Thymus (tissue), 11 donors: ENCODE results near the gene DLL1. TPM values are rescaled to one million over a fixed set of nuclear protein-coding genes. Genes with fewer than 3 reads are reported as not detected.
A peak's percentile ranks its signal among the peaks of the same experiment; 100 is the strongest.

ENCODE experiments used
- DNase-seq, 9 donors: peaks; one replicate each; pipeline ENCODE4 v3.0.0-alpha.2; 2013; ENCODE audit warnings: low spot score in 9 of 9, low read depth in 6 of 9, missing footprints in 1 of 9
- H3K27ac ChIP-seq, 2 donors: one replicate each; pipeline ENCODE4 v1.5.1; 2013; ENCODE audit warnings: control low read depth in 1 of 2, low read depth in 1 of 2, low read length in 1 of 2, mild to moderate bottlenecking in 1 of 2, moderate library complexity in 1 of 2
- H3K27me3 ChIP-seq, 2 donors: one replicate each; pipeline ENCODE4 v1.5.1; 2013; ENCODE audit warnings: low read length in 1 of 2; ENCODE audit not compliant: control insufficient read depth in 2 of 2, insufficient read depth in 1 of 2
- H3K36me3 ChIP-seq, 2 donors: one replicate each; pipeline ENCODE4 v1.5.1; 2013; ENCODE audit warnings: low read length in 1 of 2, mild to moderate bottlenecking in 1 of 2, moderate library complexity in 1 of 2; ENCODE audit not compliant: control insufficient read depth in 2 of 2, insufficient read depth in 2 of 2
- H3K4me1 ChIP-seq, 2 donors: one replicate each; pipeline ENCODE4 v1.5.1; 2013; ENCODE audit warnings: low read length in 2 of 2; ENCODE audit not compliant: control insufficient read depth in 2 of 2, insufficient read depth in 2 of 2
- H3K4me3 ChIP-seq, 2 donors: one replicate each; pipeline ENCODE4 v1.5.1; 2013; ENCODE audit warnings: low read length in 2 of 2, control low read depth in 1 of 2, mild to moderate bottlenecking in 1 of 2
- H3K9me3 ChIP-seq, 2 donors: one replicate each; pipeline ENCODE4 v1.5.1; 2013; ENCODE audit warnings: low read length in 1 of 2, mild to moderate bottlenecking in 1 of 2; ENCODE audit not compliant: control insufficient read depth in 2 of 2, insufficient read depth in 1 of 2
- WGBS: extraction: QIAGEN DNeasy Blood & Tissue Kit; methylation state at CpG from one replicate; pipeline ENCODE4 v1.1.7; 2013; 5-methylcytosine and 5-hydroxymethylcytosine counted together
- polyA plus RNA-seq: library from polyadenylated mRNA; stranded (reverse); fragments of 200-250 nt; gene quantifications from one replicate; pipeline ENCODE4 v1.2.3, GENCODE V29; 2013
- total RNA-seq: library from RNA; stranded (reverse); fragments of 120-200 nt; gene quantifications from one replicate; pipeline ENCODE4 v1.2.4, GENCODE V29; 2013
- donor health status: healthy.

The DLL1 gene
- total and polyA plus RNA-seq, 2 donors = 1.6 to 5.7 TPM

DNA sequence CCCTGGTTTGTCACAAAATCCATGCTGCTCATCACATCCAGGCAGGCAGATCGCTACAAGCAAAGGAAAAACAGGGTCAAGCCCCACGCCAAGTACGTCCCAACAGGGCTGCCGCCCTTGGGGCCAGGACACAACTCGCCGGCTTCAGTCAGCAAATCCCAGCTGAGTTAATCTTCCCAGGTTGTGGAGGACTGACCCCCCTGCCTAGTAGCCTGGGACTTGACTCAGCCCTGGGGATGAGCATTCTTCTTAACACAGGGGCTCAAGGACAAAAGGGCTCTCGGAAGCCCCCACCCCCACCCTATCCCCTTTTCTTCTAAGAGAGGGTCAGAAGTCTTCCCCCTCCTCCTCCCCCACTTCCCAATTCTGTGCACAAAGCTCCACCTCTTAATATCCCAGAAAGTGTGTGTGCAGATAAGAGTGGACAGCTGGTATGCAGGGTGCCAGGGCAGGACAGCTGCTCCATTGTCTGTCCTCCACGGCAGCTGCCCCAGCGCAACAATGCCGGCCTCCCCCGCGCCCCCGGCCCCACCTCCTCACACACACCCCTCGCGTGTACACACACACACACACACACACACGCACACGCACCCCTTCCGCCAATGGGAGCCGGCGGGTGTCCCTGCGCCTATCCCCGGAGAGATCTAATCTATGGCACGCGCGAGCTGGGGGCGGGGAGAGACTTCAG is 4.5 kb downstream of the DLL1 start:
- Histone ChIP-seq H3K27ac (no peak overlapping the region), H3K9me3 (no peaks in the 10 kb centered on the region), H3K27me3 (peaks cover 46 to 82% of the 10 kb centered on the region in 2 donors), H3K36me3 (no peaks in the 10 kb centered on the region), H3K4me1 (peaks cover 5 to 30% of the 10 kb centered on the region in 2 donors), H3K4me3 (no peak overlapping the region)
- DNase-seq = peak in 3 of 9 donors; percentile 54 to 75 (median 56)
- 82% methylated on average over 26 of the region's 26 CpGs for WGBS

GRCh38 chr6:170285482-170285881 is 5.4 kb downstream of the DLL1 start:
- Histone ChIP-seq H3K27ac (no peak overlapping the region), H3K27me3 (peaks cover 38 to 73% of the 10 kb centered on the region in 2 donors), H3K4me3 (no peak overlapping the region), H3K36me3 (no peaks in the 10 kb centered on the region), H3K4me1 (peaks cover 5 to 29% of the 10 kb centered on the region in 2 donors), H3K9me3 (no peaks in the 10 kb centered on the region)
- DNase-seq = no peak
- WGBS = 96% methylated on average over 5 of the region's 5 CpGs

DNA sequence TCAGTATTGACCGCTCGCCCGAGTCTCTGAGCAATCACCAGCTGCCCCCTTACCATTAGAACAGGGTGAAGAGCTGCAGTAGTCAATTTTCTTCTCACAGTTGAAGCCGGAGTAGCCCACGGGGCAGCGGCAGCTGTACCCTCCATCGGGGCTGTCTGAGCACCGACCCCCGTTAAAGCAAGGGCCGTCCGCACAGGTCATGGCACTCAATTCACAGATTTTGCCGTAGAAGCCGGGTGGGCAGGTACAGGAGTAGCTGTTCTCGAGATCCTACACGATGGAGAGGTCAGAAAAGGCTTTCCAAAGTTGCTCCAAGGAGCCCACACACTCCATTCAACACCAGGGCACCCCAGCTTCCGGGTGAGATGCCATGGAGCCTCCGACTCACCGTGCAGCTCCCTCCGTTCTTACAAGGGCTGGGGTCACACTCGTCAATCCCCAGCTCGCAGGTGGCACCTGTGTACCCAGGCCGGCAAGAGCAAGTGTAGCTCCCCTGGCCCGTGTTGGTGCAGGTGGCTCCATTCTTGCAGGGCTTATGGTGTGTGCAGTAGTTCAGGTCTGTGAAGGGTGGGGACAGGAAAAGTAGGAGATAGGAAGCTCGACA is 5.9 kb downstream of the DLL1 start:
- H3K36me3 ChIP-seq = no peaks in the 10 kb centered on the region
- H3K4me3 ChIP-seq = no peak overlapping the region
- WGBS = 96% methylated on average over 24 of the region's 24 CpGs
- no peak for DNase-seq
- H3K4me1 ChIP-seq = peaks cover 5 to 28% of the 10 kb centered on the region in 2 donors
- H3K27ac ChIP-seq = no peak overlapping the region
- no peaks in the 10 kb centered on the region for H3K9me3 ChIP-seq
- H3K27me3 ChIP-seq = peaks cover 34 to 67% of the 10 kb centered on the region in 2 donors

- Histone ChIP-seq H3K27ac (no peak overlapping the region), H3K4me1 (peaks cover 2 to 29% of the 10 kb centered on the region in 2 donors), H3K36me3 (no peaks in the 10 kb centered on the region), H3K9me3 (no peaks in the 10 kb centered on the region), H3K27me3 (peaks cover 29 to 60% of the 10 kb centered on the region in 2 donors), H3K4me3 (no peak overlapping the region)
- DNase-seq = no peak
- 95% methylated on average over 15 of the region's 15 CpGs for WGBS
Observed at GRCh38 chr6:170284126-170284773, 6.6 kb downstream of the DLL1 start.

- H3K4me3 ChIP-seq = no peak overlapping the region
- DNase-seq = no peak
- 98% methylated on average over 60 of the region's 60 CpGs for WGBS
- peaks cover 23 to 52% of the 10 kb centered on the region in 2 donors for H3K27me3 ChIP-seq
- H3K36me3 ChIP-seq = no peaks in the 10 kb centered on the region
- no peak overlapping the region for H3K27ac ChIP-seq
- H3K9me3 ChIP-seq = no peaks in the 10 kb centered on the region
- peaks cover 0 to 30% of the 10 kb centered on the region in 2 donors for H3K4me1 ChIP-seq
Observed at GRCh38 chr6:170283212-170284081, 7.4 kb downstream of the DLL1 start.

DNA sequence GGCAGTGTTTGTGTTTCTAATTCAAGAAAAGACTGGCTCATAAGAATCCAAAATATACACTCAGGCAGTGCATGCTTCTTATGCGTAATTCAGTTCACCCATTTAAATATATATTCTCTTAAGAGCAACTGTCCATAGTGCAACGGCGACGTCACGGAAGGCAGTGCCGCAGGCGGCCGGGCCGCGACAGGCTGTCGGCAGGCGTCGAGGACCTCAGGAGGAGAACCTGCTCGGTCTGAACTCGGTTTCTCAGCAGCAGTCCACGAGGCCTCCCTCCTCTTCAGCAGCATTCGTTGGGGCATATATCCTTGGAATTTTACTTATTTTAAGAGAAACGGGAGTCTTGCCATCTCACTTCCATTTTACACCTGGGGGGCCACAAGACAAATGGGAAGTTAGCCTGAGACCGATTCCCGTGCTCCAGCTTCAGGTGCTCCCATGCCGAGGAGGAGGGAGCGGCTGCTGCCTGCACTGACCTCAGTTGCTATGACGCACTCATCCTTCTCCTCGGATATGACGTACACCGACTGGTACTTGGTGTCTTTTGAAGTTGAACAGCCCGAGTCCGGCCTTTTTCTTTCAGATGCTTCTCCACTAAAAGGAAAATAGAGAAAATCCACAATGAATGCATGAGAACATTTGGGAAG is 8.2 kb downstream of the DLL1 start:
- Histone ChIP-seq H3K9me3 (no peaks in the 10 kb centered on the region), H3K27ac (no peak overlapping the region), H3K36me3 (no peaks in the 10 kb centered on the region), H3K27me3 (peaks cover 16 to 44% of the 10 kb centered on the region in 2 donors), H3K4me1 (peaks cover 0 to 32% of the 10 kb centered on the region in 2 donors), H3K4me3 (no peak overlapping the region)
- WGBS = 97% methylated on average over 28 of the region's 28 CpGs
- DNase-seq = no peak

DNA sequence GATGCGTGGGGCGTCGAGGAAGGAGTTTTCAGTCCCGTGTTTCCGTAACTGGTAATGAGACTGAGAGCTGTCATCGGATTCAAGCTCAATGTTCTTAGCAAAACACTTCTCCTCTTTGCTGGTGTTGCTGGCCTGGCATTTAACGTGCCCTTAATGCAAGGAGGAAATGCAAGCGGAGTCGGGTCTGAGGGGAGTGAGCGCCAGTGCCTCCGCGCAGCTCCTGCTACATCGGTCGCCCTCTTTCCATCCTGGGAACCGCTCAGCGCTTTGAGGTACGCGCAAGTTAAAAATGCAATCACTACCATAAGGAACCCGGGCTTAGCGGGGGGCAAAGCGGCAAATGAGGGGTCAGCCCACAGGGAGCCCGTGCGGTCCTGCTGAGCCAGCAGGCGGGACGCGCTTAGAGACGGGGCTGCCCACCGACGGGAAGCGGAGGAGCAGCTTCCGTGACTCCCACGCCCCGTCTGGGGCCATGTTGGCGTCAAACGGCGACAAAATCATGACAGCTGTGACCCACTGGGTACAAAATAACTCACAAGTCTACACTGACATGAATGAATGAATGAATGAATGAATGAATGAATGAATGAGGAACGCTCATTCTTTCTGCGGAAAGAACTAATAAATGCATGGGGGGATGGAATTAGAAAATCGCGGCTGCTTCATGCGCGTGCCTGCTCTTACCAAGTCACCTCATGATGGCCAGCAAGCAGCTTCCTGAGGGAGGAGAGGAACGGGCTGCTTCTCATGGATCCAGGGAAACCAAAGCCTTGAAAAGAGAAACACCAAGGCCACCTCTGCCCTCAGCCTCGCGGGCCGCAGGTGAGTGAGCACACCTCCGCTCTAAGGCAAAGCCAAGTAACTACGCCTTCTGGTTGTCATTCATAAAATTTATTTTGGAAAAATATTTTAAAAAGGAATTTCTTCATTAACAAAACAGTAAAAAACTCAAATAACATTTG is 9.3 kb downstream of the DLL1 start:
- Histone ChIP-seq H3K36me3 (no peaks in the 10 kb centered on the region), H3K27ac (no peak overlapping the region), H3K4me3 (no peak overlapping the region), H3K4me1 (peaks cover 0 to 25% of the 10 kb centered on the region in 2 donors), H3K27me3 (peaks cover 9 to 34% of the 10 kb centered on the region in 2 donors), H3K9me3 (no peaks in the 10 kb centered on the region)
- DNase-seq = no peak
- WGBS = 96% methylated on average over 48 of the region's 48 CpGs

DNA sequence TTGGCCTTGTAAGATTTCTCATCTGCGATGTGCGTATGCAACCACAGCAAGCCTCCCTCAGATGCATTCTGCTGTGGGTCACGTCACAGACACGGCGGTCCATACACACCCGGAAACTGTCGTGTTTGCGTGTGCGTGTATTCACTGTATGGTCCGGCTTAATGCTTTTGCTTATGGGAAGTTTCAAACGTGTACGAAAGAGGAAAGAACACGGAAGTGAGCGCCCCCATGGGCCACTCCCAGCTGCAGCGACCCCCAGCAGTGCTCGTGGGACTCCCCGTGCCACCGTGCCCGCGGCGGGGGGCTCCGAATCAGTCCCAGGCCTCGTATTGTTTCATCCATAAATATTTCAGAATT is 10.2 kb downstream of the DLL1 start:
- Histone ChIP-seq H3K27me3 (peaks cover 4 to 24% of the 10 kb centered on the region in 2 donors), H3K36me3 (no peaks in the 10 kb centered on the region), H3K27ac (peak overlapping the region in 1 of 2 donors; percentile 36), H3K9me3 (no peaks in the 10 kb centered on the region), H3K4me3 (peak overlapping the region; percentile 23 to 38), H3K4me1 (peaks cover 0 to 25% of the 10 kb centered on the region in 2 donors)
- DNase-seq = no peak
- WGBS = 82% methylated on average over 23 of the region's 23 CpGs
